ENCODE measurements around the gene KRTAP2-4. TPM values are rescaled to one million over a fixed set of nuclear protein-coding genes. Genes with fewer than 3 reads are reported as not detected.
"Not testable (repeated sequence)": the region's sequence is repeated elsewhere in the genome, so short reads cannot be mapped to it uniquely, and the experiment has no call there.

Gene KRTAP2-4, protein sequence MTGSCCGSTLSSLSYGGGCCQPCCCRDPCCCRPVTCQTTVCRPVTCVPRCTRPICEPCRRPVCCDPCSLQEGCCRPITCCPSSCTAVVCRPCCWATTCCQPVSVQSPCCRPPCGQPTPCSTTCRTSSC
- total RNA-seq, result not detected

DNA sequence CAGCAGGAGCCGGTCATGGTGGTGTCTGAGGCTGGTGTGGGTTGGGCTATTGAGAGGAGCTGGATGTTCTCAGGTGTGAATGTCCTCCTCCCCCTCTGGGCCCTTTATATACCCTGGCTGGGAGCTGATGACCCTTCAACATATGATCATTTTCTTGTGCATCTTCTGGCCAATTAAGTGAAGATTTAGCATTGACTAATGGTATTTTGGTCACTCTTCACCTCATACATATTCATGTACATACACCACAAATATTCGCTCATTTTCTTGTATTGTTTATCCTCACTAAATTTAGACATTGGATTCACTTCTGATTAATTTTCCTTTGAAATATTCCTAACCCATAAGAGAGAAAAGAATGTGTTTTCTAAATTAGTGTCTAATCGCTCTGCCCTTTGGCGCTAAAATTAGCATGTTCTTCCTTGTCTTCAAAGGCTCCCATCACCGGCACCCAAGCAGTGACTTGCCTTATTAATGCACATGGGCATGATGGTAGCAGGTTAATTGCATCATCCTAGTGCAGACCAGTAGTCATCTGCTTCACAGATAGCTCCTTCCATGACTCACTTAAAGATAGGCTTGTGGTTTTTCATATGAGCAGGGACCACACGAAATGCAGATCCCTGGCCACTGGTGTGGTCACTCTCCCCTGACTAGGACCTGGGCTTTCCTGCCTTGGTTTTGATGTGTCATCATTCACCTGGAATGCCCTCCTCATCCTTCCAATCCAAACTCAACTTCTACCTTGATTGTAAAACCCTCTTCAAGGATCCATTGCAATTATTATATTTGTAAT lies at the start of gene KRTAP2-4:
KRTAP2-4 (minus strand) TSS at position 51 of the 796 bp plus-strand sequence; CDS start at position 17, 34 bp downstream.
- ATAC-seq (no peak), DNase-seq (ENCODE audit: low spot score) (no peak)
- intact Hi-C loops (cut with DNase I), result no loop called here

DNA sequence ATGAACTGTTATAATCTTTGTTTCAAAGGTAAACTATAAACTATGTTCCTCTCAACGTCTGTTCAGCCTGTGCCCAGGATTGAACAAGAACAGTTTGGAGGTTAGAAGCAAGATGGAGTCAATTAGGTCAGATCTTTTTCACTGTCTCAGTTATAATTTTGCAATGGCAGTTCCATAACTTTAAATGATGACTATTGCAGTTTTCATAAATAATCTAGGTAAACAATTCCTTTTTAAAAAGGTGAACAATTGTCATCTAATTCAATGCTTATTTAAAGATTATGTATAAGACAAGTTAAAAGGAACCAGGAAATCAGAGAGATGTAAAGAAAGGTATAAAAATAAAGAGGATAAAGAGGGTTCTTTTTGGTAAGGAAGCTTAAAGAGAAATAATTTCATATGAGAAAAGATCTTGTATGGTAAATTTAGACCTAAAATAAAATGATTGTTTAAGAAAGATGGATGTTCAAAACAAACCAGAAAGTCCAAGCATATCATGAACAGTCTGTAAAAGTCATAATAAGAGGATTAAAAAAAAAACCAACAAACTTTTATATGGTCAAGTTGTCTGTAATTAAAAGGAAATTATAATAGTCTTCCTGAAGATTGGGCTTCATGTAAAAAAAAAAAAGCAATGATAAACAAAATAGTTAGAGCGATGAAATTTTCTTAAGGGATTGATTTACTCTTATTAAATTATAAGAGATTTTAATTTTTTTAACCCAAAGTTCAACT lies 45.6 kb upstream of the KRTAP2-4 start:
- ATAC-seq, result no peak
- intact Hi-C loops (cut with DNase I), result no loop called here
- DNase-seq (ENCODE audit: low spot score), result no peak

DNA sequence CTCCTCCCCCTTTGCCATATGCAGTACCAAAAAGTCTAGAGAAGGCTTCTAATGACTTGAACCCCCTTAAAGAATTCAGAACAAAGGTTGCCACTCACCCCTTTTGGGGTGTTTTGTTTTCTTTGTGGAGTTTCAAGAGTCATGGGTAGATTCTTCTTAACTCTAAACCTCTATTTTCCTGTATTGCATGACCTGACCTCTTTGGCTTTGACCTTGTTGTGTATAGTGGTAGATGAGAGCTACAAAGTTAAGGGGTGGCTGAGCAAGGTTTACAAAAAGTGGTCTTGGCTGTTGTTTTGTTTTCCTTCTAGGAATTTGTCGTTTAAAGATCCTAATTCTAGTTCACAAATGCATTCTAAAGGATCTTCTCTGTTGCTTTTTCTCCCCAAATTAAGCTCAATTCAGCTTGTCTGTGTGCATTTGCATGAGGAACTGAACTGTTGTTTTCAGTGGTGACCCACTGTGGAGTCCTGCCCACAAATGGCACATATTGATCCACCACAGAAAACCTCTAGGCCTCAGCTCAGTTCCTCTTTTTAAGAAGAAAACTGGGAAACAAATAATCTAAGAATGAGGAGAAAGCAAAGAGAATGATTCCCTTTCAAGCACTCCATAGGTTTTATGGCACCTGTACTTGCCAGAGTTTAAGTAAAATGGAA lies 43.2 kb upstream of the KRTAP2-4 start:
- intact Hi-C loops (cut with DNase I), result not testable (repeated sequence)

DNA sequence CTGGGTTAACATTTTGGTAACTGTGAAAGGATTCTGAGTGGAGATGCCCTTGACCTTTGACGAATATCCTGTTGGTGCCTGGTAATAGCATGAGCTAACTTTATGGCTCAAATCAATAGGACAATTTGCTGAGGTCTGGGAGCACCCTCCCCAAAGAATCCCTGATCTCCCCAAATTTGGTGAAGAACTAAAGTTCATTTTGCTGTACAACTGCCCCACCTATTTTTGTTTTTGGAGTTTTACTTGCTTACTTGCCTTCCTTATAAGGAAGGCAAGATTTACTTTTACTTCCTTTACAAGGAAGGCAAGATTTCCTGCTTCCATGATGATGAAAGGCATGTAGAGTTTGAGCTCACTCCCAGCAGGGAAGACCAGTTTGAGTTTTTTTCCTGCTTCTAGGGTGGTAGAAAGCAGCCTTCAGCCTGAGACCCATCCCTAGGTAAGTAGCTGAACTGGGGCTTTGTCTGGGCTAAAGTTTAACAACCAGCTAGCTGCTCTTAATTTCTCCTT lies 42.3 kb upstream of the KRTAP2-4 start:
- ATAC-seq (no peak), DNase-seq (ENCODE audit: low spot score) (no peak)
- intact Hi-C loops (cut with DNase I), result no loop called here

More for the DNA sequence above, 43.2 kb upstream of the KRTAP2-4 start:
- ATAC-seq; DNase-seq (ENCODE audit: low spot score): not testable (repeated sequence)

DNA sequence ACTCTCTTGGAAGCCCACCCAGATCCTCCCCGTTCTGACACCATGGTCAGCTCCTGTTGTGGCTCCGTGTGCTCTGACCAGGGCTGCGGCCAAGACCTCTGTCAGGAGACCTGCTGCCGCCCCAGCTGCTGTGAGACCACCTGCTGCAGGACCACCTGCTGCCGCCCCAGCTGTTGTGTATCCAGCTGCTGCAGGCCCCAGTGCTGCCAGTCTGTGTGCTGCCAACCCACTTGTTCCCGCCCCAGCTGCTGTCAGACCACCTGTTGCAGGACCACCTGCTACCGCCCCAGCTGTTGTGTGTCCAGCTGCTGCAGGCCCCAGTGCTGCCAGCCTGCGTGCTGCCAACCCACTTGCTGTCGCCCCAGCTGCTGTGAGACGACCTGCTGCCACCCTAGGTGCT lies 39.7 kb upstream of the KRTAP2-4 start, which contains the start of gene KRTAP4-9:
KRTAP4-9 (plus strand) TSS at position 43 of the 400 bp plus-strand sequence; CDS start at position 43, 0 bp downstream.
- DNase-seq (ENCODE audit: low spot score); intact Hi-C loops (cut with DNase I); ATAC-seq: not testable (repeated sequence)

DNA sequence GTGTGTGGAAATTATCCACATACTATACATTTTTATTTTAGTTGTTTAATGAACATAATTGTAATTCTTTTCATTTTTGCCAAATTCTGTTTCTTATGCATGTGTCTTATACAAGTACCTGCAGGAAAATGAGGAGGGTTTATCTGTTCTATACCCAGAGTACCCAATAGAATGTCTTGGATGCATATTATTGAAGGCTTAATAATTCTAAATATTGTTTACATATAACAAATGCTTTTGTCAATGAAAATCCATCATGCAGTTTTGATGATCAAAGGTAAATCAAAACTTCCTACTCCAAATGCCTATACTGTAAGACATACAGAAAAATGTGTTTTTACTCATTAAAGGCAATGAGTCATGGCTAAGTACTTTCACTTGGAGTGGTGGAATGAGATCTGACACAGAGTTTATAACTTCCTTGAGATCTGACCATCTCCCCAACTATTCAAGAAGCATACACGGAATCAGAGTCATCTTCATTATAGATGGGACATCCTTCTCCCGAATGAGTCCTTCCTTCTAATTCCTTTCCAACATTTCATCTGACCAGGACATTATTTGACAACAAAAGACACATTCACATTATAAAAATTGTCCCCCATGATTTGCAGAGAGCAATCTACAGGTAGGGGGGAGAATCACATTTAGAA lies 38.8 kb upstream of the KRTAP2-4 start:
- intact Hi-C loops (cut with DNase I); DNase-seq (ENCODE audit: low spot score); ATAC-seq: not testable (repeated sequence)

DNA sequence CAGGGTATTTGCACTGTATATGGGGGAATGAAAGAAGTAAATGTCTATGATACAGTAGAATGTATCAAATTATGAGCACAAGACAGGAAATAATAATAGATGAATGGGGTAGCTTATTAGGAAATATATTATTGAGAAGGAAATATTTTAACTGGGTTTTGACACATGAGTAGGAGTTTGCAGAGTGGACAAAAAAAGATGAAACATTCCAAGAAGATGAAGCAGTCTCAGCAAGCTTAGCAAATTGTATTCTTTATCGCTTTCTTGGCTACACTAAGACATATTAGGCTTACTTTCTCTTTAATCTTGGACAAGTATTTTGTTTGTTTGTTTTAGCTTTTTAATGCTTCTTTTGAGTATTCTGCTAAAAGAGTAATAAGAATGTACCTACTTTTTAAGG lies 38.2 kb upstream of the KRTAP2-4 start:
- no peak for DNase-seq (ENCODE audit: low spot score)
- ATAC-seq, result no peak
- intact Hi-C loops (cut with DNase I), result no loop called here

DNA sequence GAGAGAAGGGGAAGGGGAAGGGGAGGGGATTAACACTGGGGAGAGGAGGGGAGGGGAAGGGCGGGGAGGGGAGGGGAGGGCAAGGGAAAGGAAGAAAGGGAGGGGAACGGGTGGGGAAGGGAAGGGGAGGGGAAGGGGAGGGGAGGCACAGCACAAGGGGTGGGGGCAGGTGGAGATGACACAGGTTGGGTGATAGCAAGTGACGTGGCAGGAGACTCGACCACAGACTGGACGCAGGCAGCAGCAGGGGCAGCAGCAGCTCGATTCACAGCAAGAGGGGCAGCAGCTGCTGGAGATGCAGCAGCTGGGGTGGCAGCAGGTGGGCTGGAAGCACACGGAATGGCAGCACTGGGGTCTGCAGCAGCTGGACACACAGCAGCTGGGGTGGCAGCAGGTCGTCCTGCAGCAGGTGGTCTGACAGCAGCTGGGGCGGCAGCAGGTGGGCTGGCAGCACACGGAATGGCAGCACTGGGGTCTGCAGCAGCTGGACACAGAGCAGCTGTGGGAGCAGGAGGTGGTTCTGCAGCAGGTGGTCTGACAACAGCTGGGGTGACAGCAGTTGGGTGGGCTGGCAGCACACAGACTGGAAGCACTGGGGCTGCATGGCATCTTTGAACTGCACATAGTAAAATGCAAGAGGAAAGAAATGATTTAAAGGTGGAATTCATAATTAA lies 36.0 kb upstream of the KRTAP2-4 start, which contains the start of gene KRTAP4-16:
KRTAP4-16 (minus strand) TSS at position 624 of the 674 bp plus-strand sequence; CDS start at position 624, 0 bp downstream.
- intact Hi-C loops (cut with DNase I), result no loop called here
- DNase-seq (ENCODE audit: low spot score) (no peak), ATAC-seq (no peak)

DNA sequence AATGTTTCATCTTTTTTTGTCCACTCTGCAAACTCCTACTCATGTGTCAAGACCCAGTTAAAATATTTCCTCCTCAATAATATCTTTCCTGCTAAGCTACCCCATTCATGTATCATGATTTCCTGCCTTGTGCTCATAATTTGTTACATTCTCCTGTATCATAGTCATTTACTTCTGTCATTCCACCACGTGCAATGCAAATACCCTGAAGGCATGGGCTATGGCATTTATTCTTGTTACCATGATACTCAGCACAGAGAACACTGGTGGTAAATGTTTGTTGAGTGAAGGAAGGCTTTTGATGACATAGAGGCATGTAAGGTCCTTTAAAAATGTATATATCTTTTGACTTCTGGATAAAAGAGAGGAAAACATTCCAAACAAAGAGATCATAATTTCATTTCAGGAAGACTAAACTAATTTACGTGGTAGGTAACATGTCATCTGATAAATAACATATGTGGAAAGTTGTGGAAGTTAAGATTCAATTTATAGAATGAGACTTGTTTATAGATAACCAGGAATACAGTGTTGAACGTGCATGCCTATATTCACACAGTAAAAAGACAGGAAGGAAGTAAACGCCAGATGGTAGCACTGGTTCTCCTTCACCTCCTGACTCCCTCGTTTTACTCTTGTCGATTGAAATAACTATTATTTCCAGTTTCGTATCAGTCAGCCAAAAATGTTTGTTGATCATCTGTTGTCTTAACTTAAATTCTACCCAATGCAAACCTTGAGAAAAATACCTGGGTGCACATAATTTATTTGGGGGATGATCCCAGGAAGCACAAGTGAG lies 34.2 kb upstream of the KRTAP2-4 start:
- DNase-seq (ENCODE audit: low spot score); intact Hi-C loops (cut with DNase I); ATAC-seq: not testable (repeated sequence)

DNA sequence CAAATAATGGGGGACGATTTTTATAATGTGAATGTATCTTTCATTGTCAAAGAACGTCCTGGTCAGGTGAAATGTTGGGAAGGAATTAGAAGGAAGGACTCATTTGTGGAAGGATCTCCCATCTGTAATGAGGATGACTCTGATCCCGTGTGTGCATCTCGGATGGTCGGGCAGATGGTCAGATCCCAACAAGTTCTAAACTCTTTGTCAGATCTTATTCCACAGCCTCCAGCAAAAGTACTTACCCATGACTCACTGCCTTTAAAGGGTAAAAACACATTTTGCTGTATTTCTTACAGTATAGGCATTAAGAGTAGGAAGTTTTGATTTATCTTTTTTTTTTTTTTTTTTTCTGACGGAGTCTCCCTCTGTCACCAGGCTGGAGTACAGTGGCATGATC lies 32.8 kb upstream of the KRTAP2-4 start:
- DNase-seq (ENCODE audit: low spot score) (no peak), ATAC-seq (no peak)
- intact Hi-C loops (cut with DNase I), result no loop called here

DNA sequence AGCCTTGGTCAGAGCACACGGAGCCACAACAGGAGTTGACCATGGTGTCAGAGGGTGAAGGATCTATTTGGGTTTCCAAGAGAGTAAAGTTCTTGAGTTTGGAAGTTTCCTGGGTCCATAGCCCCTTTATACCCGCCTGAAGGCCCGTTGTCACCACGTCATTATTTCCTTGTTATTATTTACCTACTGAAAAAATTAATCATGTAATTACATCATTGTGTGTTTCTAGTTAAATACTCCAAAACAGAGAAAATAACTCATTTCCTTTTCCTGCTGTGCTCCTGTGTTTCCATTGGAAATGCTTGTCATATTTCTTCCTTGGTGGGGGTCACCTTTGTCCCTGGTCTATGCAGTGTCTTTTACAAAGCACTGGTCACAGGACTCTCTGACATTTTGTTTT lies 32.4 kb upstream of the KRTAP2-4 start, which contains the start of gene KRTAP4-8:
KRTAP4-8 (minus strand) TSS at position 101 of the 400 bp plus-strand sequence; CDS start at position 43, 58 bp downstream.
- DNase-seq (ENCODE audit: low spot score) (no peak), ATAC-seq (no peak)
- intact Hi-C loops (cut with DNase I), result no loop called here

DNA sequence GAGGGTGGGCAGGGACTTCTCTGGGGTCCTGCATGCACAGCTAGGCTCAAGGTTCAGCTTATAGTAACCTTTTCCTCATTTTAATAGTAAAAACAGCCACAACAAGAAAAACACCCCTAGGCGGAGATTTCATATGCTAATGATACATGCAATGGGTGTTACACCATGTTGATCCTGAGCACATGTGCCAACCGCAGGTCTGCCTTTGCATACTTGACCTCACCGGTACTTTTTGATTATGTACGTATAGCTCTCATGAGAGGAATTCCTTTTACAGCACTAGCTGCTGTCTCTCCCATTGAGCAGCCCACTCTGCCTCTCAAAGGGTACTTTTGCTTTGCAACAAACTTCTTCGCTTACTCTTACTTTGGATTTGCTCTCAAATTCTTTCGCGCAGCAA lies 30.4 kb upstream of the KRTAP2-4 start:
- no peak for DNase-seq (ENCODE audit: low spot score)
- intact Hi-C loops (cut with DNase I), result no loop called here
- ATAC-seq, result no peak

DNA sequence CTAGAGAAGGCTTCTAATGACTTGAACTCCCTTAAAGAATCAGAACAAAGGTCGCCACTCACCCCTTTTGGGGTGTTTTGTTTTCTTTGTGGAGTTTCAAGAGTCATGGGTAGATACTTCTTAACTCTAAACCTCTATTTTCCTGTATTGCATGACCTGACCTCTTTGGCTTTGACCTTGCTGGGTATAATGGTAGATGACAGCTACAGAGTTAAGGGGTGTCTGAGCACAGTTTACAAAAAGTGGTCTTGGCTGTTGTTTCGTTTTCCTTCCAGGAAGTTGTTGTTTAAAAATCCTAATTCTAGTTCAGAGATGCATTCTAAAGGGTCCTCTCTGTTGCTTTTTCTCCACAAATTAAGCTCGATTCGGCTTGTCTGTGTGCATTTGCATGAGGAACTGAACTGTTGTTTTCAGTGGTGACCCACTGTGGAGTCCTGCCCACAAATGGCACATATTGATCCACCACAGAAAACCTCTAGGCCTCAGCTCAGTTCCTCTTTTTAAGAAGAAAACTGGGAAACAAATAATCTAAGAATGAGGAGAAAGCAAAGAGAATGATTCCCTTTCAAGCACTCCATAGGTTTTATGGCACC lies 23.2 kb upstream of the KRTAP2-4 start:
- intact Hi-C loops (cut with DNase I); DNase-seq (ENCODE audit: low spot score): not testable (repeated sequence)

DNA sequence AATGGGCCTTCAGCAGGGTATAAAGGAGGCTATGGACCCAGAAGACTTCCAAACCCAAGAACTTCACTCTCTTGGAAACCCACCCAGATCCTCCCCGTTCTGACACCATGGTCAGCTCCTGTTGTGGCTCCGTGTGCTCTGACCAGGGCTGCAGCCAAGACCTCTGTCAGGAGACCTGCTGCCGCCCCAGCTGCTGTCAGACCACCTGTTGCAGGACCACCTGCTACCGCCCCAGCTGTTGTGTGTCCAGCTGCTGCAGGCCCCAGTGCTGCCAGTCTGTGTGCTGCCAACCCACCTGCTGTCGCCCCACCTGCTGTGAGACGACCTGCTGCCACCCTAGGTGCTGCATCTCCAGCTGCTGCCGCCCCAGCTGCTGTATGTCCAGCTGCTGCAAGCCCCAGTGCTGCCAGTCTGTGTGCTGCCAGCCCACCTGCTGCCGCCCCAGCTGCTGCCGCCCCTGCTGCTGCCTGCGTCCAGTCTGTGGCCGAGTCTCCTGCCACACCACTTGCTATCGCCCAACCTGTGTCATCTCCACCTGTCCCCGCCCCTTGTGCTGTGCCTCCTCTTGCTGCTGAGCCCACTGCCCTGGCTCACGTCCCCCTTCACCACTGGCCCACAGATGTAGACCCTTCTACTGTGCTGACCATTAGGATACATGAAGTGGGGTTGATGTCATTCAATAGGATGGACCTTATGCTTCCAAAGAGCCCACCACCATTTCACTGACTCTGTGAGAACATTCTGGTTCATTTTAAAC lies 18.6 kb upstream of the KRTAP2-4 start, which contains the start of gene KRTAP4-7:
KRTAP4-7 (plus strand) TSS at position 51 of the 757 bp plus-strand sequence; CDS start at position 108, 57 bp downstream.
- ATAC-seq; intact Hi-C loops (cut with DNase I); DNase-seq (ENCODE audit: low spot score): not testable (repeated sequence)

More for the DNA sequence above, 23.2 kb upstream of the KRTAP2-4 start:
- ATAC-seq, result not testable (repeated sequence)

DNA sequence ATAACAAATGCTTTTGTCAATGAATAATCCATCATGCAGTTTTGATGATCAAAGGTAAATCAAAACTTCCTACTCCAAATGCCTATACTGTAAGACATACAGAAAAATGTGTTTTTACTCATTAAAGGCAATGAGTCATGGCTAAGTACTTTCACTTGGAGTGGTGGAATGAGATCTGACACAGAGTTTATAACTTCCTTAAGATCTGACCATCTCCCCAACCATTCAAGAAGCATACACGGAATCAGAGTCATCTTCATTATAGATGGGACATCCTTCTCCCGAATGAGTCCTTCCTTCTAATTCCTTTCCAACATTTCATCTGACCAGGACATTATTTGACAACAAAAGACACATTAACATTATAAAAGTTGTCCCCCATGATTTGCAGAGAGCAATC lies 17.7 kb upstream of the KRTAP2-4 start:
- DNase-seq (ENCODE audit: low spot score); ATAC-seq; intact Hi-C loops (cut with DNase I): not testable (repeated sequence)

DNA sequence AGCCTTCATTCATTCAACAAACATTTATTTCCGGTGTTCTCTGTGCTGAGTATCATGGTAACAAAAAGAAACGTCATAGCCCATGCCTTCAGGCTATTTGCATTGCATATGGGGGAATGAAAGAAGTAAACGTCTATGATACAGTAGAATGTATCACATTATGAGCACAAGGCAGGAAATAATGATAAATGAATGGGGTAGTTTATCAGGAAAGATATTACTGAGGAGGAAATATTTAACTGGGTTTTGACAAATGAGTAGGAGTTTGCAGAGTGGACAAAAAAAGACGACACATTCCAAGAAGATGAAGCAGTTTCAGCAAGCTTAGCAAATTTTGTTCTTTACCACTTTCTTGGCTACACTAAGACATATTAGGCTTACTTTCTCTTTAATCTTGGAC lies 16.9 kb upstream of the KRTAP2-4 start:
- no peak for ATAC-seq
- intact Hi-C loops (cut with DNase I), result no loop called here
- DNase-seq (ENCODE audit: low spot score), result no peak

Measured in sciatic nerve (tissue), 2 donors.